ENCODE measurements around the gene SLFN13. TPM values are rescaled to one million over a fixed set of nuclear protein-coding genes. Genes with fewer than 3 reads are reported as not detected.

SLFN13 gene
- total and polyA plus RNA-seq, 2 of the 4 experiments (the other 2 are of a cell fraction), result 1.7 to 3.9 TPM

DNA sequence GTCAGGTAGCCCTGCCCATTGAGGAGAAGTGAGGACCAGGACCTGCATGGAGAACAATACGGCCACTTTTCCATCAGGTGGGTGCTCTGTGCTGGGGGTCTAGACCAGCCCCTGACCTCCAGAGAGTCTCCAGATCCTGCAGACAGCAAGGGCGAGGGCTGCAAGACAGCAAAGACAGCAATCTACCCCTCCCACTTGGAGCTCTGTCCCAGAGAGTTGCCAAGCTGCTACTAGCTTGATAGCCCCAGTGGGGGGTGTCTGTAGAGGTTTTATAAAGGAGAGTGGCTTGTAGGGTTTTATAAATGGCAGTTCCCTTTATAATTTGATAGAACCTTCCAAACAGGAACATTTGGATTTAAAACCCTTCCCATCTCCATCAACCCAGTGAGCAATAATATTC lies 58.4 kb downstream of the SLFN13 start:
- Histone ChIP-seq H3K9me3 (ENCODE audit: control insufficient read depth, insufficient read depth, low read length) (no peaks in the 10 kb centered on the region), H2AK9ac (replicated peaks; ENCODE audit: low read depth, low read length, poor library complexity) (no peak overlapping the region), H3K79me1 (ENCODE audit: low read depth in 1 of 2, low read length in 2 of 2) (no peaks in the 10 kb centered on the region), H4K91ac (ENCODE audit: insufficient read depth, low read depth, low read length) (no peak overlapping the region), H2AFZ (replicated peaks; ENCODE audit: low read length, poor library complexity) (no peak overlapping the region), H3K4ac (ENCODE audit: low read depth, low read length) (no peak overlapping the region), H3K9ac (ENCODE audit: low read depth, low read length) (no peak overlapping the region), H3K4me3 (ENCODE audit: insufficient read depth, low read depth, low read length) (no peak overlapping the region), H3K56ac (ENCODE audit: extremely low read depth, insufficient read depth, low read length) (no peak overlapping the region), H3K4me1 (ENCODE audit: control insufficient read depth, insufficient read depth, low read length) (no peaks in the 10 kb centered on the region), H3K27ac (ENCODE audit: insufficient read depth, low read length) (no peak overlapping the region), H3K23ac (ENCODE audit: low read depth, low read length) (no peak overlapping the region), H2BK120ac (ENCODE audit: low read depth, low read length) (no peak overlapping the region), H2BK5ac (ENCODE audit: low read depth, low read length, poor library complexity, severe bottlenecking) (no peak overlapping the region), H2BK20ac (ENCODE audit: low read depth, low read length) (no peak overlapping the region), H3K14ac (replicated peaks; ENCODE audit: low read depth, low read length) (no peak overlapping the region), H4K20me1 (ENCODE audit: insufficient read depth, low read length) (no peaks in the 10 kb centered on the region), H3K18ac (ENCODE audit: low read depth, low read length) (no peak overlapping the region), H4K5ac (ENCODE audit: low read depth, low read length) (no peak overlapping the region), H3K36me3 (ENCODE audit: control insufficient read depth, insufficient read depth, low read length) (no peaks in the 10 kb centered on the region), H3K4me2 (ENCODE audit: low read depth, low read length) (no peak overlapping the region), H2BK15ac (ENCODE audit: low read depth, low read length) (no peak overlapping the region), H2AK5ac (ENCODE audit: low read depth, low read length) (no peak overlapping the region), H4K8ac (ENCODE audit: low read depth in 2 of 2, low read length in 2 of 2) (no peak overlapping the region), H3K27me3 (ENCODE audit: control insufficient read depth, insufficient read depth, low read length) (no peaks in the 10 kb centered on the region; the same call in 1 of the 2 replicates), H3K9me1 (ENCODE audit: insufficient read depth, low read length) (no peaks in the 10 kb centered on the region)
- dilution Hi-C loops (cut with HindIII; ENCODE audit: low sequenced_read_pairs, unreplicated experiment) (no loop called here), intact Hi-C loops (cut with micrococcal nuclease) (no loop called here), in situ Hi-C loops (cut with MboI; ENCODE audit: low sequenced_read_pairs) (no loop called here)
- no peak for ATAC-seq (ENCODE audit: low read depth)
- TF ChIP-seq MAZ (IDR thresholded peaks at IDR 0.05; ENCODE audit: borderline replicate concordance, low read depth, low read length) (no peak), BHLHE40 (IDR thresholded peaks at IDR 0.05; ENCODE audit: low read depth, low read length) (no peak), NFE2L2 (IDR thresholded peaks at IDR 0.05; ENCODE audit: low read depth, low read length) (no peak), MAFK (IDR thresholded peaks at IDR 0.05; ENCODE audit: low read depth, low read length) (no peak), RFX5 (IDR thresholded peaks at IDR 0.05; ENCODE audit: low read depth, low read length) (no peak), MXI1 (IDR thresholded peaks at IDR 0.05; ENCODE audit: borderline replicate concordance, low read depth, low read length) (no peak), SMC3 (IDR thresholded peaks at IDR 0.05; ENCODE audit: low read depth, low read length) (no peak), CHD1 (IDR thresholded peaks at IDR 0.05; ENCODE audit: low read depth, low read length) (no peak), CEBPB (IDR thresholded peaks at IDR 0.05; ENCODE audit: low read depth, low read length) (no peak), RAD21 (IDR thresholded peaks at IDR 0.05; ENCODE audit: low read length) (no peak), RCOR1 (IDR thresholded peaks at IDR 0.05; ENCODE audit: insufficient replicate concordance, low read length) (no peak), FOS (IDR thresholded peaks at IDR 0.05; ENCODE audit: low read depth, low read length) (no peak), POLR2A (IDR thresholded peaks at IDR 0.05; ENCODE audit: low read depth, low read length) (no peak)
- TF ChIP-seq, protein P1, sequence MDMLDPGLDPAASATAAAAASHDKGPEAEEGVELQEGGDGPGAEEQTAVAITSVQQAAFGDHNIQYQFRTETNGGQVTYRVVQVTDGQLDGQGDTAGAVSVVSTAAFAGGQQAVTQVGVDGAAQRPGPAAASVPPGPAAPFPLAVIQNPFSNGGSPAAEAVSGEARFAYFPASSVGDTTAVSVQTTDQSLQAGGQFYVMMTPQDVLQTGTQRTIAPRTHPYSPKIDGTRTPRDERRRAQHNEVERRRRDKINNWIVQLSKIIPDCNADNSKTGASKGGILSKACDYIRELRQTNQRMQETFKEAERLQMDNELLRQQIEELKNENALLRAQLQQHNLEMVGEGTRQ (IDR thresholded peaks at IDR 0.05; ENCODE audit: low read depth, low read length), result no peak
- TF ChIP-seq, protein P2, sequence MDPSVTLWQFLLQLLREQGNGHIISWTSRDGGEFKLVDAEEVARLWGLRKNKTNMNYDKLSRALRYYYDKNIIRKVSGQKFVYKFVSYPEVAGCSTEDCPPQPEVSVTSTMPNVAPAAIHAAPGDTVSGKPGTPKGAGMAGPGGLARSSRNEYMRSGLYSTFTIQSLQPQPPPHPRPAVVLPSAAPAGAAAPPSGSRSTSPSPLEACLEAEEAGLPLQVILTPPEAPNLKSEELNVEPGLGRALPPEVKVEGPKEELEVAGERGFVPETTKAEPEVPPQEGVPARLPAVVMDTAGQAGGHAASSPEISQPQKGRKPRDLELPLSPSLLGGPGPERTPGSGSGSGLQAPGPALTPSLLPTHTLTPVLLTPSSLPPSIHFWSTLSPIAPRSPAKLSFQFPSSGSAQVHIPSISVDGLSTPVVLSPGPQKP (IDR thresholded peaks at IDR 0.05; ENCODE audit: borderline replicate concordance, low read depth, low read length), result no peak
- TF ChIP-seq, protein P3, sequence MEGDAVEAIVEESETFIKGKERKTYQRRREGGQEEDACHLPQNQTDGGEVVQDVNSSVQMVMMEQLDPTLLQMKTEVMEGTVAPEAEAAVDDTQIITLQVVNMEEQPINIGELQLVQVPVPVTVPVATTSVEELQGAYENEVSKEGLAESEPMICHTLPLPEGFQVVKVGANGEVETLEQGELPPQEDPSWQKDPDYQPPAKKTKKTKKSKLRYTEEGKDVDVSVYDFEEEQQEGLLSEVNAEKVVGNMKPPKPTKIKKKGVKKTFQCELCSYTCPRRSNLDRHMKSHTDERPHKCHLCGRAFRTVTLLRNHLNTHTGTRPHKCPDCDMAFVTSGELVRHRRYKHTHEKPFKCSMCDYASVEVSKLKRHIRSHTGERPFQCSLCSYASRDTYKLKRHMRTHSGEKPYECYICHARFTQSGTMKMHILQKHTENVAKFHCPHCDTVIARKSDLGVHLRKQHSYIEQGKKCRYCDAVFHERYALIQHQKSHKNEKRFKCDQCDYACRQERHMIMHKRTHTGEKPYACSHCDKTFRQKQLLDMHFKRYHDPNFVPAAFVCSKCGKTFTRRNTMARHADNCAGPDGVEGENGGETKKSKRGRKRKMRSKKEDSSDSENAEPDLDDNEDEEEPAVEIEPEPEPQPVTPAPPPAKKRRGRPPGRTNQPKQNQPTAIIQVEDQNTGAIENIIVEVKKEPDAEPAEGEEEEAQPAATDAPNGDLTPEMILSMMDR (conservative IDR thresholded peaks at IDR 0.05; ENCODE audit: low read depth, low read length), result no peak
- no TSS peak for BruUV-seq (replicated peaks)
- ChIA-PET CTCF (no interaction called here), POLR2A (ENCODE audit: unreplicated experiment) (no interaction called here)
- no peak for DNase-seq
- no CpG with 5 or more reads among the region's 2 CpGs for WGBS, 2 experiments (ENCODE audit: extremely low coverage in 2 of 2, insufficient read length in 1 of 2)

Measured in IMR-90 (cell line).